ENCODE measurements around the gene ABCF2.

DNA sequence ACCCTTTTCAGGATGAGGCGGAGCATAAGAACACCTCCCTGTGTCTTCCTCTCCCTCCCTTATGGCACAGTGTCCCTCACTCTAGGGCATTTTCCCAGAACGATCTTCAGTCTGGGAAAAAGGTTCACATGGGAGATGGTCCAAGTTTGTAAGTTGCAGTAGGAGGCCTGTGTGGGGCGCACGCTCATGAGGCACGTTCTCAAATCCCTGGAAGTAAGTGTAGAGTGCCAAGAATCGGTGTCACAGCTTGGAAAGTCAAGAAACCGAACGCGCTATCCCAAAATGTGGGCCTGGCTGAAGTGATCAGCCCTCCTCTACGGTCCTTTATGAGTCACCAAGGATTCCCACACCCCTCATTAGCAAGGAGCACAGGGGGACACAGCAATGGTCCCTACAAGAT is 45.4 kb upstream of the ABCF2 start:
- TF ChIP-seq CTCF (IDR thresholded peaks at IDR 0.05), result no peak
- TF ChIP-seq POLR2A (IDR thresholded peaks at IDR 0.05), result no peak
- no peak for TF ChIP-seq EP300 (IDR thresholded peaks at IDR 0.05)
- no peak for TF ChIP-seq POLR2AphosphoS5 (IDR thresholded peaks at IDR 0.05)

Measured in upper lobe of left lung (tissue), 4 donors.